Right lung (tissue), 5 donors: ENCODE data around the gene ASCC2. TPM values are rescaled to one million over a fixed set of nuclear protein-coding genes. Genes with fewer than 3 reads are reported as not detected.
"Not testable (repeated sequence)": the region's sequence is repeated elsewhere in the genome, so short reads cannot be mapped to it uniquely, and the experiment has no call there.

Experiments
- DNase-seq, 2 donors: peaks; one replicate each; pipeline ENCODE4 v3.0.0-alpha.2; 2013
- polyA plus RNA-seq, 5 donors: library from polyadenylated mRNA; unstranded; fragments of 120-200 nt; gene quantifications; one replicate each; pipeline versions ENCODE4 v1.2.1 to v1.2.3, GENCODE V29; 2013; ENCODE audit warnings: inconsistent platforms in 1 of 5, low replicate concordance in 1 of 5; ENCODE audit not compliant: insufficient read length in 5 of 5, insufficient read depth in 1 of 5

Gene ASCC2
- polyA plus RNA-seq, 5 donors: 45.6 to 57.4 (median 51.9) TPM

GRCh38 chr22:29758068-29758622 is 79.9 kb downstream of the ASCC2 start:
- no peak for DNase-seq

- DNase-seq: no peak
Measured at GRCh38 chr22:29757096-29757495, 81.0 kb downstream of the ASCC2 start.

GRCh38 chr22:29756341-29756740 is 81.7 kb downstream of the ASCC2 start:
- no peak for DNase-seq

- no peak for DNase-seq
Measured at GRCh38 chr22:29755889-29756288, 82.2 kb downstream of the ASCC2 start.

- DNase-seq: not testable (repeated sequence)
Measured at GRCh38 chr22:29754658-29755395, 83.2 kb downstream of the ASCC2 start.

GRCh38 chr22:29753808-29754657 is 84.0 kb downstream of the ASCC2 start:
- DNase-seq: no peak

GRCh38 chr22:29751669-29752068 is 86.4 kb downstream of the ASCC2 start:
- DNase-seq: no peak

GRCh38 chr22:29750559-29751538 is 87.2 kb downstream of the ASCC2 start:
- DNase-seq: no peak

- no peak for DNase-seq
Measured at GRCh38 chr22:29750029-29750428, 88.0 kb downstream of the ASCC2 start.

GRCh38 chr22:29748248-29748893 is 89.7 kb downstream of the ASCC2 start:
- DNase-seq: no peak

GRCh38 chr22:29747832-29748231 is 90.2 kb downstream of the ASCC2 start:
- DNase-seq: no peak

GRCh38 chr22:29744902-29745301 is 93.2 kb downstream of the ASCC2 start:
- DNase-seq: no peak

GRCh38 chr22:29742326-29742725 is 95.7 kb downstream of the ASCC2 start:
- no peak for DNase-seq

GRCh38 chr22:29741926-29742325 is 96.1 kb downstream of the ASCC2 start:
- no peak for DNase-seq

GRCh38 chr22:29740216-29740615 is 97.9 kb downstream of the ASCC2 start:
- no peak for DNase-seq

- no peak for DNase-seq
Measured at GRCh38 chr22:29739346-29739875, 98.7 kb downstream of the ASCC2 start.
